HepG2 (cell line): ENCODE results near the gene FAM168A. TPM values are rescaled to one million over a fixed set of nuclear protein-coding genes. Genes with fewer than 3 reads are reported as not detected.
"Not testable (repeated sequence)": the region's sequence is repeated elsewhere in the genome, so short reads cannot be mapped to it uniquely, and the experiment has no call there.

Experiments
- ATAC-seq: fragments of 200-7000 bp; cut with Tn5 transposase; 3 replicates; pipeline ENCODE4 v1.9.1; 2020; ENCODE audit warnings: mild to moderate bottlenecking, moderate library complexity
- BruUV-seq: library from RNA; stranded (reverse); fragments of 400-500 nt; replicated peaks from 2 replicates; lab custom pipeline; 2021; lab: Mats Ljungman, UMichigan
- CTCF ChIA-PET: fragments of 300-600 bp; formaldehyde crosslinking; extraction: SDS; loops from one replicate; lab custom pipeline; 2021; ENCODE audit warnings: low total read pairs, inconsistent platforms, low intra/inter-chr PET ratio; lab: Yijun Ruan, JAX
- POLR2A ChIA-PET: fragments of 350-600 bp; sonication (Branson Sonifier 250); formaldehyde crosslinking; loops from one replicate; lab custom pipeline; 2020; ENCODE audit warnings: antibody characterized with exemption, inconsistent platforms; lab: Yijun Ruan, JAX
- DNase-seq: peaks from one replicate; pipeline ENCODE4 v3.0.0-alpha.2; 2015; ENCODE audit warnings: low spot score
- FAIRE-seq: peaks from 3 replicates; lab custom pipeline; 2011; peaks lifted over from hg19 to GRCh38; lab: Jason Lieb, UNC
- H2AFZ ChIP-seq: one replicate; pipeline ENCODE4 v1.6.1; 2011; ENCODE audit warnings: low read length, inconsistent platforms
- H3K27ac ChIP-seq: fragments of 300-600 bp; 3 replicates; pipeline ENCODE4 v1.8.0; 2011; ENCODE audit warnings: mixed run types, mild to moderate bottlenecking, mixed read lengths, low read length, inconsistent platforms; ENCODE audit not compliant: insufficient read depth; ENCODE audit errors: extremely low read length
- H3K27me3 ChIP-seq, 2 experiments: fragments of 200-600 bp in 1 of 2; 2 replicates in 1 of 2; 3 replicates in 1 of 2; pipeline versions ENCODE4 v1.6.0 to v1.8.0; 2011; ENCODE audit warnings: low read length in 2 of 2, mild to moderate bottlenecking in 2 of 2, moderate library complexity in 2 of 2, inconsistent platforms in 1 of 2; ENCODE audit not compliant: insufficient read depth in 2 of 2, control insufficient read depth in 1 of 2
- H3K36me3 ChIP-seq, 2 experiments: fragments of 200-600 bp in 1 of 2; replicated peaks in 1 of 2; 2 replicates in 1 of 2; 3 replicates in 1 of 2; pipeline versions ENCODE4 v1.5.1 to v1.8.0; 2011; ENCODE audit warnings: low read length in 2 of 2, inconsistent platforms in 1 of 2; ENCODE audit not compliant: insufficient read depth in 2 of 2, control insufficient read depth in 1 of 2
- H3K4me1 ChIP-seq: 2 replicates; pipeline ENCODE4 v1.5.1; 2012; ENCODE audit warnings: low read length, inconsistent platforms; ENCODE audit not compliant: insufficient read depth
- H3K4me2 ChIP-seq: 2 replicates; pipeline ENCODE4 v1.6.0; 2011; ENCODE audit warnings: low read depth, low read length, inconsistent platforms
- H3K4me3 ChIP-seq, 3 experiments: fragments of 200-600 bp in 1 of 3; sonication (generic), shearing (Covaris generic) in 1 of 3; replicated peaks in 1 of 3; 2 replicates each; pipeline ENCODE4 v1.5.1; 2011 to 2016; ENCODE audit warnings: low read length in 3 of 3, inconsistent platforms in 2 of 3, low read depth in 2 of 3, mild to moderate bottlenecking in 2 of 3, control low read depth in 1 of 3, mixed read lengths in 1 of 3; ENCODE audit not compliant: insufficient read depth in 1 of 3
- H3K79me2 ChIP-seq: one replicate; pipeline ENCODE4 v1.6.1; 2011; ENCODE audit warnings: low read length, inconsistent platforms; ENCODE audit not compliant: insufficient read depth
- H3K9ac ChIP-seq: 2 replicates; pipeline ENCODE4 v1.6.0; 2011; ENCODE audit warnings: mild to moderate bottlenecking, low read depth, low read length, inconsistent platforms; ENCODE audit not compliant: insufficient read depth
- H3K9me3 ChIP-seq: 2 replicates; pipeline ENCODE4 v1.5.1; 2012; ENCODE audit warnings: mild to moderate bottlenecking, low read length
- H4K20me1 ChIP-seq: 2 replicates; pipeline ENCODE4 v1.6.0; 2011; ENCODE audit warnings: inconsistent platforms, mild to moderate bottlenecking, low read length, moderate library complexity; ENCODE audit not compliant: insufficient read depth
- FIP1L1 ChIP-seq: fragments of 200-400 bp; formaldehyde crosslinking; IDR thresholded peaks from 2 replicates; pipeline ENCODE4 v1.6.1; 2018; ENCODE audit warnings: low read depth, mild to moderate bottlenecking, low read length, moderate library complexity, borderline replicate concordance; ENCODE audit not compliant: insufficient read depth
- GFI1 ChIP-seq: sonication (generic); formaldehyde crosslinking; IDR thresholded peaks from 2 replicates; pipeline ENCODE4 v1.5.0; 2020; ENCODE audit warnings: missing genetic modification reagents, mild to moderate bottlenecking, borderline replicate concordance
- GRHL1 ChIP-seq: sonication (generic); formaldehyde crosslinking; conservative IDR thresholded peaks from 2 replicates; pipeline ENCODE4 v1.8.0; 2022; ENCODE audit warnings: missing genetic modification reagents
- MAZ ChIP-seq, 2 experiments: sonication (generic) in 1 of 2; formaldehyde crosslinking in 1 of 2; IDR thresholded peaks; 2 replicates each; pipeline versions ENCODE4 v1.5.0 to v1.6.1; 2012 to 2020; ENCODE audit warnings: low read depth in 2 of 2, mild to moderate bottlenecking in 2 of 2, borderline replicate concordance in 1 of 2, improper control_type of control experiment in 1 of 2, low read length in 1 of 2, missing genetic modification reagents in 1 of 2, moderate library complexity in 1 of 2
- RNF219 ChIP-seq: sonication (generic); formaldehyde crosslinking; IDR thresholded peaks from 2 replicates; pipeline ENCODE4 v1.5.0; 2020; ENCODE audit warnings: mild to moderate bottlenecking, missing genetic modification reagents
- SMARCC2 ChIP-seq: fragments of 450-650 bp; IDR thresholded peaks from 2 replicates; pipeline ENCODE4 v1.6.1; 2017; ENCODE audit warnings: antibody characterized with exemption, mild to moderate bottlenecking
- ZBTB26 ChIP-seq: IDR thresholded peaks from 2 replicates; pipeline ENCODE4 v1.6.1; 2016; ENCODE audit warnings: missing compliant biosample characterization, missing genetic modification reagents, borderline replicate concordance
- ZNF317 ChIP-seq: sonication (generic); formaldehyde crosslinking; IDR thresholded peaks from 2 replicates; pipeline ENCODE4 v1.5.0; 2020; ENCODE audit warnings: mild to moderate bottlenecking, missing genetic modification reagents
- ZNF709 ChIP-seq: sonication (generic); formaldehyde crosslinking; IDR thresholded peaks from 2 replicates; pipeline ENCODE4 v1.5.0; 2020; ENCODE audit warnings: mild to moderate bottlenecking, missing genetic modification reagents
- WGBS: methylation state at CpG from one replicate; pipeline ENCODE4 v1.1.6; 2017; ENCODE audit warnings: low lambda C conversion rate; 5-methylcytosine and 5-hydroxymethylcytosine counted together
- in situ Hi-C: cut with HindIII; loops from 2 replicates; pipeline ENCODE4 v1.10.0; 2017; ENCODE audit warnings: low pct_unique_long_range_greater_than_20kb; ENCODE audit not compliant: extremely low pct_ligation_motif_present
- intact Hi-C: fragments of 100-400 bp; cut with micrococcal nuclease; formaldehyde crosslinking; loops from one replicate; pipeline ENCODE4 v1.10.0; 2022; ENCODE audit not compliant: unreplicated experiment
- polyA plus RNA-seq, 8 experiments: library from polyadenylated mRNA; depleted of rRNA in 3 of 8; stranded (reverse) in 7 of 8; unstranded in 1 of 8; fragments of >200 nt; fragmentation: Illumina TruSeq in 4 of 8; extraction: Trizol in 4 of 8; gene quantifications; 2 replicates each; pipeline versions ENCODE4 v1.2.1 to v1.2.3, GENCODE V29; 2011 to 2016; ENCODE audit warnings: low read depth in 4 of 8, missing spikeins in 1 of 8, mixed read lengths in 1 of 8; ENCODE audit not compliant: insufficient read depth in 1 of 8
- total RNA-seq, 5 experiments: library from RNA; depleted of rRNA; stranded (reverse); fragments of >200 nt; fragmentation: Illumina TruSeq; extraction: Trizol; gene quantifications; 2 replicates each; pipeline ENCODE4 v1.2.3, GENCODE V29; 2016; ENCODE audit warnings: low read depth in 1 of 5

FAM168A gene
- total and polyA plus RNA-seq, 2 of the 13 experiments (the other 11 are each of a cell fraction or from before 2014, with no cell fraction given), result 13.9 to 15.8 TPM

- H4K20me1 ChIP-seq, CTCF ChIA-PET, DNase-seq, ATAC-seq, H3K27me3 ChIP-seq, in situ Hi-C loops, H2AFZ ChIP-seq, H3K9me3 ChIP-seq, H3K4me2 ChIP-seq, H3K27ac ChIP-seq, intact Hi-C loops, H3K79me2 ChIP-seq, H3K9ac ChIP-seq, POLR2A ChIA-PET, FAIRE-seq, H3K4me3 ChIP-seq, BruUV-seq, H3K36me3 ChIP-seq: not testable (repeated sequence)
- H3K4me1 ChIP-seq, result peaks cover 17% of the 10 kb centered on the region
- 100% methylated on average over 1 of the region's 1 CpG for WGBS
Measured at GRCh38 chr11:73580749-73581148, 17.2 kb downstream of the FAM168A start.

- intact Hi-C loops (no loop called here), in situ Hi-C loops (no loop called here)
- POLR2A ChIA-PET, result no interaction called here
- no TSS peak for BruUV-seq
- peaks cover 0 to 4% of the 10 kb centered on the region in 2 experiments; a peak in 1 of 5 replicates for H3K36me3 ChIP-seq
- FAIRE-seq (no peak), DNase-seq (no peak), ATAC-seq (no peak)
- peaks cover 1% of the 10 kb centered on the region for H3K79me2 ChIP-seq
- peaks cover 17% of the 10 kb centered on the region for H3K4me1 ChIP-seq
- no peak overlapping the region for H3K27ac ChIP-seq
- no peak overlapping the region for H3K4me3 ChIP-seq
- CTCF ChIA-PET, result no interaction called here
- no peaks in the 10 kb centered on the region for H3K27me3 ChIP-seq
- H3K4me2 ChIP-seq, result no peak overlapping the region
- no peak overlapping the region for H3K9ac ChIP-seq
- H3K9me3 ChIP-seq, result no peaks in the 10 kb centered on the region
- H2AFZ ChIP-seq, result no peak overlapping the region
- H4K20me1 ChIP-seq, result peaks cover 4% of the 10 kb centered on the region; the same call in 1 of the 2 replicates
- WGBS, result 96% methylated on average over 8 of the region's 8 CpGs
- TF ChIP-seq RNF219 (CRISPR knock-in tag) (no peak), GRHL1 (CRISPR knock-in tag) (no peak), GFI1 (CRISPR knock-in tag) (no peak), ZBTB26 (no peak), FIP1L1 (no peak), SMARCC2 (no peak), ZNF709 (CRISPR knock-in tag) (no peak), MAZ (IDR thresholded peaks at IDR 0.05; ENCODE audit: borderline replicate concordance, low read depth, low read length) (no peak), MAZ (CRISPR knock-in tag; IDR thresholded peaks at IDR 0.05; ENCODE audit: low read depth) (no peak), ZNF317 (CRISPR knock-in tag) (no peak)
Measured at GRCh38 chr11:73579641-73580434, 18.1 kb downstream of the FAM168A start.
